ENCODE results near the gene C10orf120.

Gene C10orf120

GRCh38 chr10:122699796-122700455, at the start of gene C10orf120:
C10orf120 (minus strand) TSS chr10:122699846; CDS start chr10:122699790, 56 bp downstream.
- no peak for DNase-seq (ENCODE audit: low read depth in 3 of 3, low spot score in 1 of 3)

DNA sequence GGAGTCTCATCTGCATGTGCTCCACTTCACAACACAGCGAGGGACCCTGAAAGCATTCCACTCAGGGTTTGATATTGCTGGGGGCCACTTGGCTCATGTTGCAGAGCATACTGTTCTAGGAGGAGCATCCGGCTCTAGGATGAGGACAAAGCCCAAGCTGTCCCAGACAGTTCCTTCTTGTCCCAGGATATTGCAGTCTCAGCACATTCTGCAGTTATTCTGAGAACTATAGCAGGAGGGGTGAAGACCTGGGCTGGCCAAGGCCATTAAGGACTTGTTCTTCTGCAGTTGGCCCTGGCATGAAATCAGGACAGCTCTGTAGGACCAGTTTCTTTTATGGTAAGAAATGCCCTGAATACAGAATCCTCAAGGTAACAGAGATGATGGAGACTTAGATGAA, 48.9 kb upstream of the C10orf120 start:
- no peak for DNase-seq (ENCODE audit: low read depth in 3 of 3, low spot score in 1 of 3)

- DNase-seq (ENCODE audit: low read depth in 3 of 3, low spot score in 1 of 3) = no peak
Observed at GRCh38 chr10:122746408-122746807, 46.8 kb upstream of the C10orf120 start.

- DNase-seq (ENCODE audit: low read depth in 3 of 3, low spot score in 1 of 3) = no peak
Observed at GRCh38 chr10:122744257-122744656, 44.6 kb upstream of the C10orf120 start.

DNA sequence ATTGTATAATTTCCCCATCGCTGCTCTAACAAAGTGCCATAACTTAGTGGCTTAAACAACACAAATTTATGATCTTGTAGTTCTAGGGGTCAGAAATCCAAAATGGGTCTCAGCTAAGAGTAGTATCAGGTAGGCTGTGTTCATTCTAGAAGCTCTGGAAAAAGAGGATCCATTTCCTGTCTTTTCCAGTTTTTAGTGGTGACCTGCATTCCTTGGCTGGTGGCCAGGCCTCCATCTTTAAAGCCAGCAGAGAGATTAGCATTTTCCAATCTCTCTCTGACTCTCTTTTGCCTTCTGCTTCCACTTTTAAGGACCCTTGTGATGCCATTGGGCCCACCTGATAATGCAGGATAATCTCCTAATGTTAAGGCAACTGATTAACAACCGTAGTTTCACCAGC, 41.0 kb upstream of the C10orf120 start:
- DNase-seq (ENCODE audit: low read depth in 3 of 3, low spot score in 1 of 3) = no peak

DNA sequence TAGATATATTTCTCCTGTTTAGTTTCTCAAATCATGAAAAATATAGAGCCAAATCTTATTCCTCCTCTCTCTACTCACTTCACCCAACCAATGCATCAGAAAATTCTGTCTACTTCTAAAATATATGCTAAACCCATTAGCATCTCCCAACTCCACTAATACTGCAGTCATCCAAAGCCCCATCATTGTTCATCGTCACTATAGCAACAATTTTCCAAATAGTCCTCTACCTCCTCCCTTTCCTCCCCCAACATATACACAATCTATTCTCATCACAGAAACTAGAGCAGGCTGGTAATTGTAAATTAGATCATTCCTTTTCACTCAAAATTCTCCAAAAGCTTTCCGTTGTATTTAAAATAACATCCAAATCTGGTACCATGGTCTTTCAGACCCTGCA, 38.4 kb upstream of the C10orf120 start:
- DNase-seq (ENCODE audit: low read depth in 3 of 3, low spot score in 1 of 3) = no peak

DNA sequence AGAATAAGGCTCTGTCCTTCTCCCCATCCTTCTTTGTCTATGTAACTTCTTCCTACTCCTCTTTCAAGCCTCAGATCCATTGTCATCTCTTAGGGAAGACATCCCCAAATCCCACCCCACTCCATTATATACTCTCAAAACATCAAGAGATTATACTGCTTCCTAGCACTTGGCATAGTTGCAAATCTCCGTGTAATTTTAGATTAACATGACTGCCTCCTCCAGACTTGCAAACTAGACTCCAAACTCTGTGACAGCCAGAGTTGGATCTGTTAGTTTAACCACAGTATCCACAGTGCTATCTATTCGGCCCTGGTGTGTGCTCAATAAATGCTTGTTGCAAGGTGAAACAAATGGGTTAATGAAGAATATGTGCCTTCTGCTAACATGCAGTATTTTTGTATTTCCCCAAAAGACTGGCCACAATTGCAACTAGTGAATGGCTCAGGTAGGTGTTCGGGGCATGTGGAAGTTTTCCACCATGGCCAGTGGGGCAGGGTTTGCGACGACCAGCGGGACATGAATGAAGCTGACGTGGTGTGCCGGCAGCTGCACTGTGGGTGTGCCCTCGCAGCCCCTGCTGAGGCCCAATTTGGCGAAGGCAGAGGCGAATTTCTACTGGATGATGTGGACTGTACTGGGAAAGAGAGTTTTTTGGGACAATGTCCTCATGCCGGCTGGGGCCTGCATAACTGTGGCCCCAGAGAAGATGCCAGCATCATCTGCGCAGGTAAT, 34.5 kb upstream of the C10orf120 start:
- DNase-seq (ENCODE audit: low read depth in 3 of 3, low spot score in 1 of 3) = no peak

- no peak for DNase-seq (ENCODE audit: low read depth in 3 of 3, low spot score in 1 of 3)
Observed at GRCh38 chr10:122733443-122733842, 33.8 kb upstream of the C10orf120 start.

- DNase-seq (ENCODE audit: low read depth in 3 of 3, low spot score in 1 of 3) = no peak
Observed at GRCh38 chr10:122730238-122730637, 30.6 kb upstream of the C10orf120 start.

GRCh38 chr10:122729126-122729525, 29.5 kb upstream of the C10orf120 start:
- no peak for DNase-seq (ENCODE audit: low read depth in 3 of 3, low spot score in 1 of 3)

DNA sequence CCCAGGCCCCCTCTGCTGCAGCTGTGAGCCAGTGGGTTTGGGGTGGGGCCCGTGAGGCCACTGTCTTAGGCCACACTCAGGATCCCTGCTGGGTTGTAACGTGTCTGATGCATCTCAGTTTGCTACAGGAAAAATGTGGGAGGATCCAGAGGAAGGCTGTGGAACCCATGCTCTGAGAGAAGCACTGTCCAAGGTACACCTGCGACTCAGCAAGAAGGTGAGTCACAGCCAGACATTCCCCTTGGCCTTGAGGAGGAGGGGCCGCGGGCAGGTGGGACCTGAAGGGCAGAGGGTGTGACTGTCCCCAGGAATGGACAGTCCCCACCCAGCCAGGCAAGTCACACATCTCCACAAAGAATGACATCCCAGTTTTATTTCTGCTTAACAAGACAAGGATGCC, 27.8 kb upstream of the C10orf120 start:
- DNase-seq (ENCODE audit: low read depth in 3 of 3, low spot score in 1 of 3) = no peak

DNA sequence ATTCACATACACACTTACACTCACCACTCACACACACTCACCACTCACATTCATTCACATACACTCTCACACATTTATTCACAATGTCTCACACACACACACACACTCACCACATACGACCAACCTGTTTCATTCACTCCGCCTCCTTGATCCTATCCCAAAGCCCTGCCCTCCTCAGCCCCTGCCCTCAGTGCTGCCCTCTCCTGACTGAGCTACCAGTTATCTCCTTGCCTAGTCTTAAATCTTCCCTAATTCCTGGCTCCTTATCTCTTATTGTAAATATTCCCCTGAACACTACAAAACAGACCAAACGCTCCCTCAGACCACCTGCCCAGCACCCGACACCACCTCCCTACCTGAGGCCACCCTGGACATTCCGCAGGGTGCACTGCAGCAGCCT, 26.1 kb upstream of the C10orf120 start:
- DNase-seq (ENCODE audit: low read depth in 3 of 3, low spot score in 1 of 3) = no peak

- no peak for DNase-seq (ENCODE audit: low read depth in 3 of 3, low spot score in 1 of 3)
Observed at GRCh38 chr10:122725006-122725405, 25.4 kb upstream of the C10orf120 start.

DNA sequence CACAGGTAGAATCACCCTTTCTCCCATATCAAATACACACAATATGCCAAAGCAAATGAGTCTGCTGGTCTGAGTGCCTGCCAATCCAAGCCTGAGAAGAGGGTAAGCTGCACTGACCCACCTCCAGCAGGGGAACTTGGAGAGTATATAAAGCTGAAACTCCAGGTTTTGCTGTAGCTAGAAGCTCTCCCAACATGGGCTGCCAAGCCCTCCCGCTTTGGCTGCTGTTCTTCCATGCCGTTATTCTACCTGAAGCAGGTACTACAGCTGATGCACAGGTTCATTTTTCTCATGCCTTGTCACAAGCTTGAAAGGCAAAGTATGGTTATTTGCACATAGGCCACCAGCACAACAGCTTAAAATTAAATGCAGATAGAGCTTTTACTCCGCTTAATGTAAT, 21.5 kb upstream of the C10orf120 start:
- no peak for DNase-seq (ENCODE audit: low read depth in 3 of 3, low spot score in 1 of 3)

GRCh38 chr10:122716025-122716424, 16.4 kb upstream of the C10orf120 start:
- no peak for DNase-seq (ENCODE audit: low read depth in 3 of 3, low spot score in 1 of 3)

GRCh38 chr10:122715576-122715975, 15.9 kb upstream of the C10orf120 start:
- DNase-seq (ENCODE audit: low read depth in 3 of 3, low spot score in 1 of 3) = no peak

GRCh38 chr10:122713091-122713885, 13.6 kb upstream of the C10orf120 start:
- no peak for DNase-seq (ENCODE audit: low read depth in 3 of 3, low spot score in 1 of 3)

DNA sequence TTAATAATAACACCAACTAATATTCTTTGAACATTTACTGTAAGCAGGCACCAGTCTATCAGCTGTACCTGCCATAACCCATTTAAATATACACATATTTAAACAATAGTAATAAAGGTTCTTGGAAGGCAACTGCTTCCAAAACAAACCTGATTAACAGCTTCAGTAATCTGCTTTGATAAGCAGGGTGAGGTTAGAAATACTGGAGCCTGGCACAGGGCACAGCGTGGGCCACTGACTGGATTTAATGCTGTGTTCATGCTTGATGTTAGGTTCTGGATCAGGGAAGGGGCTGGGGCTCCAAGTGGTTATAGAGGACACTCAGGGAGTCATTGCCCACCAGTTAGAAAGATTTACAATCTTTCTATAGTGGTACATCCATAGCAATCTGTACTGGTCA, 10.9 kb upstream of the C10orf120 start:
- DNase-seq (ENCODE audit: low read depth in 3 of 3, low spot score in 1 of 3) = no peak

- no peak for DNase-seq (ENCODE audit: low read depth in 3 of 3, low spot score in 1 of 3)
Observed at GRCh38 chr10:122709971-122710370, 10.3 kb upstream of the C10orf120 start.

- DNase-seq (ENCODE audit: low read depth in 3 of 3, low spot score in 1 of 3) = no peak
Observed at GRCh38 chr10:122707535-122707934, 7.9 kb upstream of the C10orf120 start.

DNA sequence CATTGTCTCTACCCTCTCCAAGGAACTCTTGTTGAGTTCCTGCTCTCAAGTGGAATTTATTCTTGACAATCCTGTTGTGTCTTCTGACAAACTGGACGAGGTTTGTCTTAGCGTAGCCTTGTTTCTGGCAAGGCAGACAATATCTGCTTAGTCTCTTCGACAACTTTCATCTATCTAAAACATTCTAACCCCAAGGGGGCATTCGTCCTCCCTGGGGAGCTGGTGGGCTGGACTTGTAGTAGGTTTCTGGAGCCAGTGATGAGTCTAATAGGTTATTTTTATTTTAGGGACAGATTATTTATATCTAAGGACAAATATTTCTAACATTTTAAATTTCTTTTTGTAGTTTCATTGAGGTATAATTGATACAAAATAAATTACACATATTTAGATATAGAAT, 7.3 kb upstream of the C10orf120 start:
- DNase-seq (ENCODE audit: low read depth in 3 of 3, low spot score in 1 of 3) = no peak

DNA sequence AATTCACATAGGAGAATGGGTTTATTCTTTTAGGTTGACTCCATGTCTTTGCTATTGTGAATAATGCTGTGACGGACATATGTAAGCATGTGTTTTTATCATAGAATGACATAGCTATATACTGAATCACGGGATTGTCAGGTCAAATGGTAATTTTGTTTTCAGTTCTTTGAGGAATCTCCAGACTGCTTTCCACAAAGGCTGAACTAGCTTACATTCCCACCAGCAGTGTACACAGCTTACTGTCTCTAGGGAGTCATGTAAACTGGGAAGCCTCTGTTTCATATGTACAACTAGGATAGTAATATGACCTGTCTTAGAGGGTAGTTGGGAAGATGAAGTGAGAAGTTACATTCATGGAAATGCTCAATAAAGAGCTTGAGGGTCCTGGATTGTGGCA, 6.8 kb upstream of the C10orf120 start:
- DNase-seq (ENCODE audit: low read depth in 3 of 3, low spot score in 1 of 3) = no peak
